ENCODE data around the gene PHACTR4.
"Not testable (repeated sequence)": the region's sequence is repeated elsewhere in the genome, so short reads cannot be mapped to it uniquely, and the experiment has no call there.

Gene PHACTR4

GRCh38 chr1:28369371-28370238 is at the start of gene PHACTR4:
Gene PHACTR4, plus strand, starts transcription at chr1:28369740. Its CDS starts 37,708 bp downstream, at chr1:28407448.
- peak; percentile 97 for DNase-seq (ENCODE audit: low spot score)

- peak; percentile 86 for DNase-seq (ENCODE audit: low spot score)
These were observed 47.3 kb upstream of the PHACTR4 start for GRCh38 chr1:28322194-28322593.

GRCh38 chr1:28323720-28324119 is 45.8 kb upstream of the PHACTR4 start:
- no peak for DNase-seq (ENCODE audit: low spot score)

DNA sequence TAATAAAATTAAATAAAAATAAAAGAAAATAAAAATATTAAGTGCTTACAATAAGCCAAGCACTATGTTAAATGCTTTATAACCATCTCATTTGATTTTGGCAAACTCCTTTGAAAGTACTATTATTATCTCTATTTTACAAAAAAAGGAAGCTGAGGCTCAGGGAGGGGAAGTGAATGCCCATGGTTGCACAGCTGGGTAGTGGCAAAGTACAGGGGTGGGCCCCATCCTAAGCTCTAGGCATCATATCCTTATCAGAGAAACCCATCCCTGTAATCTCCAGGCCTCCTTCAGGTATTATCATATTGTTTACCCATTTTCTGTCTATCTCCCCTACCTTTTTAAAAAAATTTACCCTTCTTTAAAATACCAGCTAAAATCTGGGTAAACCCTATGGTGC is 43.0 kb upstream of the PHACTR4 start:
- DNase-seq (ENCODE audit: low spot score): no peak

DNA sequence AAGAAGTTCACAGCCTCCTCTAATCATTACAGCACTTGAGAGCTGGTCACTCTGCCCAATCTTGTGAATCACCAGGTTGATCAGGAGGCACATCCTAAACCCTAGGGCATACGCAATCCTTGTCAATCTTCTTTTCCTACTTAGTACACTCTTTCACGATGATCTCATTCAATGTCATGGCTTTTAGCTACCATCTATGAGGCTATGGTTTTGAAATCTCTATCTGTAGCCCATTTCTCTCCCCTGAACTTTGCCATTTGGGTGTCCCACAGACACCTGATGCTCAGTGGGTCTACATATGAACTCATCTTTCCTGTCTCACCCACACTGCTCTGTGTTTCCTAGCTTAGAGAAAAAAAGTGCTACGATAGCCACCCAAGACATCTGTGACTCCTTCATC is 42.6 kb upstream of the PHACTR4 start:
- no peak for DNase-seq (ENCODE audit: low spot score)

GRCh38 chr1:28327431-28327830 is 42.1 kb upstream of the PHACTR4 start:
- DNase-seq (ENCODE audit: low spot score): not testable (repeated sequence)

DNA sequence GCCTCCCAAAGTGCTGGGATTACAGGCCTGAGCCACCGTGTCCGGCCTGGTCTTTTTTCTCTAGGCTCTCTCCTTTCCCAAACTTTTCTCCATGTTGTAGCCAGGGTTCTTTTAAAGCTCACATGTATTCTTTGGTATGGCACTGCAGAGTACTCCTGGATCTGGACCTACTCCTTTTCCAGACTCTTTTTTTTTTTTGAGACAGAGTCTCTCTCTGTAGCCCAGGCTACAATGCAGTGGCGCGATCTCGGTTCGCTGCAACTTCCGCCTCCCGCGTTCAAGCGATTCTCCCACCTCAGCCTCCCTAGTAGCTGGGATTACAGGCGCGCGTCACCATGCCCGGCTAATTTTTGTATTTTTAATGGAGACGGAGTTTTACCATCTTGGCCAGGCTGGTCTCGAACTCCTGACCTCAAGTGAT is 41.3 kb upstream of the PHACTR4 start:
- DNase-seq (ENCODE audit: low spot score): no peak

- no peak for DNase-seq (ENCODE audit: low spot score)
These were observed 40.0 kb upstream of the PHACTR4 start for GRCh38 chr1:28329395-28330153.

DNA sequence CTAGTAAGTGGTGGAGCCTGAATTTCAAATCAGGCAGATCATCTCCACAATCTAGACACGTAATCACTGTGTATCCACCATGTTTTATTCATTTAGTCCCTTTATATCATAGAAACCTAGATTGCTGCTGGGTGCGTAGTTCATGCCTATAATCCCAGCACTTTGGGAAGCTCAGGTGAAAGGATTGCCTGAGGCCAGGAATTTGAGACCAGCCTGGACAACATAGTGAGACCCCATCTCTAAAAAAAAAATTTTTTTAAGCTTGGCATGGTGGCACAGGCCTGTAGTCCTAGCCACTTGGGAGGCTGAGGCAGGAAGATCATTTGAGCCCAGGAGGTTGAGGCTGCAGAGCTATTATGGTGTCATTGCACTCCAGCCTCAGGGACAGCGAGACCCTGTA is 30.6 kb upstream of the PHACTR4 start:
- DNase-seq (ENCODE audit: low spot score): no peak

GRCh38 chr1:28339551-28339950 is 30.0 kb upstream of the PHACTR4 start:
- DNase-seq (ENCODE audit: low spot score): no peak

- DNase-seq (ENCODE audit: low spot score): no peak
These were observed 29.1 kb upstream of the PHACTR4 start for GRCh38 chr1:28340221-28340974.

DNA sequence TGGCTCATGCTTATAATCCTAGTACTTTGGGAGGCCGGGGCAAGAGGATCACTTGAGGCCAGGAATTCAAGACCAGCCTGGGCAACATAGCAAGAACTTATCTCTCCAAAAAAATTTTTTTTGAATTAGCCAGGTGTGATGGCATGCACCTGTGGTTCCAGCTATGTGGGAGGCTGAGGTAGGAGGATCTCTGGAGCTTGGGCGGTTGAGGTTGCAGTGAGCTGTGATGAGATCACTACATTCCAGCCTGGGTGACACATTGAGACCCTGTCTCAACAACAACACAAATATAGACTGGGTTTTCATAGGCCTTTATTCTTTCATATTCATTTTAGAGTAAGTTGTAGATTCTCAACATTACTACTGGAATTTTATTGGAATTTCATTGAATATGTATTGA is 27.9 kb upstream of the PHACTR4 start:
- DNase-seq (ENCODE audit: low spot score): no peak

DNA sequence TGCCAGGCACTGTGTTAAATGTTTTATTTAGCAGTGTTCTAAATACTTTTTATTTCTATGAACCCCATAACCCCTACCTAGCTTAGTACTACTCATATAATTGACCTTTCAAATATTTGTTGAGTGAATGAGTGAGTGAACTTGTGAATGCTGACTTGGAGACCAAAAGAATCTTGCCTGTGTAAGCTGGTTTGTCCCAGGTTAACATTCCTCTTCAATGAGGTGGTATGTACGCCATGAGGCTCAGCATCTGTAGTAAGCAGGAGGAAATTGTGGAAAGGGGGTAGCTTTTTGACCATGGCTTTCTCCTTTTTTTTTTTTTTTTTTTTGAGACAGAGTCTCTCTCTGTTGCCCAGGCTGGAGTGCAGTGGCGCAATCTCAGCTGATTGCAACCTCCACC is 26.1 kb upstream of the PHACTR4 start:
- no peak for DNase-seq (ENCODE audit: low spot score)

- not testable (repeated sequence) for DNase-seq (ENCODE audit: low spot score)
These were observed 16.2 kb upstream of the PHACTR4 start for GRCh38 chr1:28353248-28353810.

GRCh38 chr1:28354121-28354520 is 15.4 kb upstream of the PHACTR4 start:
- DNase-seq (ENCODE audit: low spot score): no peak

DNA sequence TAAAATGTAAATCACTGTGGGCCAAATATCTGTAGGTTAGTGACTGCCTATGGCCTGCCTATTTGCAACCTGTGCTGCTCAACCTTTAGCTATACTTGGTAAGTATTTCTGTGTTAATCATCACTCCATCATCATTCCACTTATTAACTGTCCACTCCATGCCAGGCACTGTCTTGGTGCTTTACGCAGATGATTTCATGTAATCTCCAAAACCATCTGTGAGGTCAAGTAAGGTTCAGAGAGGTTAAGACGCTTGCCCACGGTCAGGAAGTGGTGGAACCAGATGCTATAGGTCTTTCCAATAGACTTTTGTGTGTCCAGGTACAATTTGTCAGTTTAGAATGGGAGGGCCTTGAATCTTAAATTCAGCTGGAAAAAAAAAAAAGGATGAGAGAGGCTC is 10.8 kb upstream of the PHACTR4 start:
- DNase-seq (ENCODE audit: low spot score): no peak

GRCh38 chr1:28359592-28360239 is 9.8 kb upstream of the PHACTR4 start:
- DNase-seq (ENCODE audit: low spot score): peak; percentile 74

GRCh38 chr1:28364888-28365287 is 4.7 kb upstream of the PHACTR4 start:
- no peak for DNase-seq (ENCODE audit: low spot score)

DNA sequence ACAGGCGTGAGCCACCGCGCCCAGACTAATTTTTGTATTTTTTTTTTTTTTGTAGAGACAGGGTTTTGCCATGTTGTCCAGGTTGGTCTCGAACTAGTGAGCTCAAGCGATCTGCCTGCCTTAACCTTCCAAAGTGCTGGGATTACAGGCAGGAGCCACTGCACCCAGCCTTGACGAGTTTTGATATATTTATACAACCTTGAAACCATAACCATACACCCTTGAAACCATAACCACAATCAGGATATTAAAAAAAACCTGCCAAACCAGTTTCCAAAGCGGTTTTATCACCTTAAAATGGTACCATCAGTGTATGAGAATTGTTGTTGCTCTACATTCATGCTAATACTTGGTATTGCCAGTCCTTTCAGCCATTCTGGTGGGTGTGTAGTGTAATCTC is 3.7 kb upstream of the PHACTR4 start:
- peak; percentile 65 for DNase-seq (ENCODE audit: low spot score)

DNA sequence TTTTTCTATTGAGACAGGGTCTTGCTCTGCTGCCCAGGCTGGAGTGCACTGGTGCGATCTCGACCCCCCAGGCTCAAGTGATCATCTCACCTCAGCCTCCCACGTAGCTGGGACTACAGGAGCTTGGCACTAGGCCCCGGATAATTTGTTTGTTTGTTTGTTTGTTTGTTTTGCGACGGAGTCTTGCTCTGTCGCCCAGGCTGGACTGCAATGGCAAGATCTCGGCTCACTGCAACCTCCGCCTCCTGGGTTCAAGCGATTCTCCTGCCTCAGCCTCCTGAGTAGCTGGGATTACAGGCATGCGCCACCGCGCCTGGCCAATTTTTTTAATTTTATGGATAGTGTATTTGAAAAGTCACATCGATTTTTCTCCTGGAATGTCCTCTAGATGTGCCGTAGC is 932 bp upstream of the PHACTR4 start:
- not testable (repeated sequence) for DNase-seq (ENCODE audit: low spot score)

DNA sequence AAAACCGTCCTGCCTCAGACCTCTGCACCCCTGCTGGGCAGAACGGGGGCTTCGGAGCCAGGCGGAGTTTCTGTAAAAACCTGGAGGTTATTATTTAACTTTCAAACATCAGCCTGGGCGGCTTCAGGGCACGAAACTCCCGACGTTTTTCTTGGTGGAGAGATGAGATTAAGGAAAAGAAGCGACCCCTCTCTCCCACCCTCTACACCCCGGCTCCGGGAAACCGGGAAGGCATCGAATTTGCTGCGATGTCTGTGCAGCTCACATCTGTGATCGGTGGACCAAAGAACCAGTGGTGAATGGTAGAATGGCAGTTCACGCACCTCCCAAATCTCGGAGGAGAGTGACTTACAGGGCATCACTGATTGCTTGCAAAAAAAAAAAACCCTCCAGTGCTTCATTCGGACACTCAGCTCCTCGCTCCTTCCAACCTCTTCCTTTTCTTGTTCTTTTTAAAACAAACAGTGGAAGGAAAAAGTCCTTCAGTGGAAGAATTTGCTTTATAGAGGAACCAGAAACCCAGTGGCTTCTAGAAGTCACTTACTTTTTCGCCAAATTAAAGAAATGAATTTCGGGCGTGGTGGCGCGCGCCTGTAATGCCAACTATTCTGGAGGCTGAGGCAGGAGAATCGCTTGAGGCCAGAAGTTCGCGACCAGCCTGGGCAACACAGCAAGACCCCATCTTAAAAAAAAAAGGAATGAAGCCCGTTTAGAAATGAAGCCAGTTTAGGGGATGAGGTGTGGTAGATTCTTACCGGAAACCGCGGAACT is 884 bp downstream of the PHACTR4 start:
- DNase-seq (ENCODE audit: low spot score): no peak
